GM12874 (cell line): Measurements from ENCODE around the gene CNPY1.

Experiments
- TF ChIP-seq, protein P1 (sequence below): IDR thresholded peaks from 2 replicates; pipeline ENCODE4 v1.5.1; 2011; ENCODE audit warnings: low read depth, mild to moderate bottlenecking, control low read depth, low read length, moderate library complexity; ENCODE audit not compliant: insufficient read depth

The CNPY1 gene

DNA sequence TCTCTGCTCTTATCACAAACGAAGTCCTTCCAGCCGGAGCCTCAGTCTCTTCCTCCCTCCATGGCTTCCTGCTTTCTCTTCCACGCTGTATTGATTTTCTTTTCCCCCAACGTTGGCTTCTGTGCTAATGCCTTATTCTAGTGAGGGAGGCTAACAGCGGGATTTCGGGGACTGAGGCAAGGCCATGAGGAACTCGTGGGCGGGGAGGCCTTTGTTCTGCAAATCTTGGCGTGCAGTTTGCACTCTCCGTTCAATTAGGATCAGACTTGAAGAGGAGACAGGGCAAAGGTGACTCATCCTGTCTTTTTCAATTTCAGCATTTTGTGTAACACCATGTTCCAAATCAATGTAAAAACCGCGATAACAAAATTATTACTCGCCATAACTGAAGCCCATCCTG lies 63.1 kb downstream of the CNPY1 start:
- TF ChIP-seq, protein P1, sequence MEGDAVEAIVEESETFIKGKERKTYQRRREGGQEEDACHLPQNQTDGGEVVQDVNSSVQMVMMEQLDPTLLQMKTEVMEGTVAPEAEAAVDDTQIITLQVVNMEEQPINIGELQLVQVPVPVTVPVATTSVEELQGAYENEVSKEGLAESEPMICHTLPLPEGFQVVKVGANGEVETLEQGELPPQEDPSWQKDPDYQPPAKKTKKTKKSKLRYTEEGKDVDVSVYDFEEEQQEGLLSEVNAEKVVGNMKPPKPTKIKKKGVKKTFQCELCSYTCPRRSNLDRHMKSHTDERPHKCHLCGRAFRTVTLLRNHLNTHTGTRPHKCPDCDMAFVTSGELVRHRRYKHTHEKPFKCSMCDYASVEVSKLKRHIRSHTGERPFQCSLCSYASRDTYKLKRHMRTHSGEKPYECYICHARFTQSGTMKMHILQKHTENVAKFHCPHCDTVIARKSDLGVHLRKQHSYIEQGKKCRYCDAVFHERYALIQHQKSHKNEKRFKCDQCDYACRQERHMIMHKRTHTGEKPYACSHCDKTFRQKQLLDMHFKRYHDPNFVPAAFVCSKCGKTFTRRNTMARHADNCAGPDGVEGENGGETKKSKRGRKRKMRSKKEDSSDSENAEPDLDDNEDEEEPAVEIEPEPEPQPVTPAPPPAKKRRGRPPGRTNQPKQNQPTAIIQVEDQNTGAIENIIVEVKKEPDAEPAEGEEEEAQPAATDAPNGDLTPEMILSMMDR: no peak

DNA sequence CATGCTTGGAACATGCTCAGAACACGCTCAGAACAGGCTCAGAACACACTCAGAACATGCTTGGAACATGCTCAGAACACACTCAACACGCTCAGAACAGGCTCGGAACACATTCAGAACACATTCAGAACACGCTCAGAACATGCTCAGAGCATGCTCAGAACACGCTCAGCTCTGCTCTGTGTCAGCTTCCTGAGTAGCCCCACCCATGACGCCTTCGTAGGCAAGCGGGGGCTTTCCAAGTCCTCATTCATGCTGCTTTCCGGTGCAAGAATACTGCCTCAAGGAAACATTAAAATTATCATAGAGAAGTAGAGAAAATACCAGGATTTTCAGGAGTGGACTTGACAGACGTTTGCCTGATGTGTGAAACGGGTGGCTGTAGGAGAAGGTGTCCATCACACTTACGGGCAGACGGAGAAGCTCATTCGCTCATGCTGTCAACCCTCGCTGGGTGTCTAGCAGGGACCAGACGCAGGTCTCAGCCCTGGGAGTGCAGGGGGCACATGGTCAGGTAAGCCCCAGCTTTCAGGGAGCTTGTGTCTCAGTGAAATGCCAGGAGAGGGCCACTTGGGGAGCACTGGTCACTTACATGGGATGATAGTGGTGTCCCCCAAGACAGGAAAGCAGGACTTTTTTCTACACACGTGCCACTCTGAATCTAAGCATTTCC lies 63.7 kb downstream of the CNPY1 start:
- TF ChIP-seq, protein P1: no peak

DNA sequence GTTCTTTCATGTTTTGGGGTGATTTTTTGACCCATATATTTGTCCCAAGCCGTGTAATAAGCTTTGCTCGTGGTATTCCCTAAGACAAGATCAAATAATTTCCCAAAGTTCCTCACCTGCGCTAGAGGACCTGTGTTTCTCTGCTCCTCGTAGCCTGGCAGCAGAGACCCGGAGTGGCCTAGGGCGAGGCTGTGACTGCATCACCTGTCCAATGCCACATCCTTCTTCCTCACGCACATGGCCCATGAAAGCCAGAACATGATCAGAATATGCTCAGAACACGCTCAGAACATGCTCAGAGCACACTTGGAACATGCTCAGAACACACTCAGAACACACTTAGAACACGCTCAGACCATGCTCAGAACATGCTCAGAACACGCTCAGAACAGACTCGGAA lies 64.6 kb downstream of the CNPY1 start:
- TF ChIP-seq, protein P1: no peak

DNA sequence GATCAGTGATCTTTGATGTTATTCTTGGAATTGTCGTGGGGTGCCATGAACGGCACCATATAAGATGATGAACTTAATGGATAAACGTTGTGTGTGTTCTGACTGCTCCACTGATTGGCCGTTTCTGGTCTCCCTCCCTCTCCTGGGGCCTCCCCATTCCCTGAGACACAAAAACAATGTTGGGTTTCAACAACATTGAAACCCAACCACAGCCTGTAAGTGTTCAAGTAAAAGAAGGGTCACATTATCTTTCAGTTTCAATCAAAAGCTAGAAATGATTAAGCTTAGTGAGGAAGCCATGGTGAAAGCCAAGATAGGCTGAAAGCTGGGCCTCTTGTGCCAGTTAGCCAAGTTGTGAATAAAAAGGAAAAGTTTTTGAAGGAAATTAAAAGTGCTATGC lies 68.9 kb downstream of the CNPY1 start:
- TF ChIP-seq, protein P1: no peak

DNA sequence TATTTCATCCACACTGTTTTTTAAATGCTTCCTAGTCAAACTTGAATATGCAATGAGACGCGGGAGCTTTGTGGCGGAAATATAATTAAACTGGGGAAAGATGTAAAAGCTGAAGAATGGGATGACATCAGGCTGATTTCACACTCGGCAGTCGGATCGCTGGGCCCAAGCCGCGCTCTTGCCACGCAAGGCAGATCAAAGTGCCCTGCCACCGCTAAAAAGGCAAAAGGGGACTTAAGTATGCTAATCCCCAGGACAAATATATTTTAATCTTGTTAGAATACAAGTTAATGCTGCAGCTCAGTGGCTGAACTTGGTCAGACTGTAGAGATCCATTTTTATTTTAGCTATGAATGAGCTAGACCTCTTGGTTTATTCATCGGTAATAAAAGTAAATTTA lies 74.6 kb downstream of the CNPY1 start:
- TF ChIP-seq, protein P1: no peak

DNA sequence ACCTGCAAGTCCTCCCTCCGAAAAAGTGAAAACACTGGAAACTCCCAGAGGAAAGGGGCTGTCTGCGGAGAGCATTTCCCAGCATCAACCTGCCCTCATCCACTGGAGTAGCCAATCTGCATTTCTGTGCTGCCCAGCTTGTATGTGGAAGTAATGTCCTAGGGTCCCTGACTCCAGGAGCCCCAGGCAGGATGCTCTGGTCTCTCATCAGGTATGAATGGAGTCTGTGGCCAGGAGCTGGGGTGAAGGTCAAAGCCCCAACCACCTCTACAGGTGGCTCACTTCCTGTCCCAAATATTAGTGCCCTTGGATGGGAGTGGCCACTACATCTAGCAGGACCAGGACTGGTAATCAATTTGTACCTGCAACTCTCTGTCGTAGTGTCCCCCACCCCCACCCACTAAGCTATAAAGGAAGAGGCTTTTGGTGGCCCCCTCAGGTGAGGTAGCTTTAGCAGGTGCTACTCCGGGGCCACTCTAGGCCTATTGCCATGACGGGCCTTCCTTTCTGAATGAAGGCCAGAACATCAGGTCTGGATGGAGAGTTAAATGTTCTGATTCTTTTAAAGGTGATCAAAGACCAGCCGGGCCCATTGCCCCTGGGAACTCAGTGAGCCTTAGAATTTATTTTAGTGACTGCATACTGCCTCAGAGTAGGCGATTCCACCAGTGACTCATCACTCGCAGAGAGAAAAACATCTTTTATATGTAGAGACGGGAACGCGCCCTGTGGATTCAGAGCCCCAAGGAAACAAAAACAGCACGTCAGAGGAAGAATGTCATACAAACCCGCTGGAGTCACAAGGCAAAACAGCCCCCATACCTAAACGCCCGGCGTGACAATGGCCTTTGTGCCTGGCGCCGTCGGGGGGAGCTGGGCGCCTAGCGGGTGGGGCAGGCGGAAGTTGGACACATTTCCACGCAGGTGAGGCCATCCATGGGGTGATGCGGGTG lies 75.4 kb downstream of the CNPY1 start:
- TF ChIP-seq, protein P1: no peak

DNA sequence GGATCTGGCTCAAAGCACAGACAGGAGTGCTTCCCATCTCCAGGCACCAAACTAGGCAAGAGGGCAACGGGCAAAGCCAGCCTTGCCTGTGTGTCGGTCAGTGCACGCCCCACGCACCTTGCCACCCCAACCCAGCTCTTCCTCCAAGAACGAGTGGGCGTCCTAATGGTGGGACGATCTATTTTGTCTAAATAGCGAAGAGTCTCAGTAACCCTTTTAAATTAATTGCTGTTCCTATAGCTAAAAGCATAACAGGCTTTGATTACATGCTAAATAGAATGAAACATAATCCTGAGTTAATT lies 76.2 kb downstream of the CNPY1 start:
- TF ChIP-seq, protein P1: no peak
